PC-3 (cell line): ENCODE results near the gene QPCTL.

Source experiments
- CTCF ChIP-seq: fragments of 300-600 bp; sonication (generic); conservative IDR thresholded peaks from 2 replicates; pipeline ENCODE4 v1.5.1; 2017; ENCODE audit warnings: antibody characterized with exemption, low read depth, mild to moderate bottlenecking, low read length
- EZH2 ChIP-seq: fragments of 300-600 bp; sonication (generic); IDR thresholded peaks from one replicate; pipeline ENCODE4 v1.6.1; 2017; ENCODE audit warnings: antibody characterized with exemption, mild to moderate bottlenecking, low read length; ENCODE audit not compliant: unreplicated experiment

- TF ChIP-seq CTCF, result no peak
- no peak for TF ChIP-seq EZH2
Observed at GRCh38 chr19:45746866-45747265, 54.4 kb downstream of the QPCTL start.
